ENCODE data around the gene FAM185A.

DNA sequence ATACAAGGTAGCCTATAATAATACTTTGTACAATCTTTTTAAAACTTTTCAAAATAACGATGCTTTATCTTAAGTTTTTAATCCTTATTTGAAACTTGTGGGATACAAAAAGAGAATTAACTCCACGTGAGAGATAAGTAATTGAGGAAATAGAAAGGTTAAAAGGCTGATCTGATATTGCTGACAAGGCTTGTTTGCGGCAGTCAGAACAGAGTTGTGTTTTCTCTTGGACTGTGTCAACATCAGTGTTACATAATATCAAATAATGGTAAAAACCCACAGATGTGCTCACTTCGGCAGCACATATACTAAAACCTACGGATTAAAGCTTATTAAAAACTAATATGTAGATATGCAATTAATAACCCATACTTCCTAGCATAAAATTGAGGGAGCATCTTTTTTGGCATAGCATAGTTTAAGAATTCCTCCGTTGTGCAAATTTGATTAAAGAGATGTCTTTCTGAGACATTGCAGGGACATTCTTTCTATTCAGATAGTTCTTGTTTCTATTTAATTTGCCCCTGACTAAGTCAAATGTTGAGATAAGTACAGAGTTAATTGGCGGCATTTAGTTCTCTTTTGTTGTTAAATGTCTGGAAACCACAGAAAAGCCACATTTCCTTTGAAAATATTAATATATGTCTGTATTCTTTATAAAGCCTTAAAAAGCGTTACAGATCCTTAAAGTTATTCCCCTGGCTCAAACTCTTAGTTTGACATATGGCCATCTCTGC, 63.3 kb downstream of the FAM185A start:
- TF ChIP-seq, protein P1, sequence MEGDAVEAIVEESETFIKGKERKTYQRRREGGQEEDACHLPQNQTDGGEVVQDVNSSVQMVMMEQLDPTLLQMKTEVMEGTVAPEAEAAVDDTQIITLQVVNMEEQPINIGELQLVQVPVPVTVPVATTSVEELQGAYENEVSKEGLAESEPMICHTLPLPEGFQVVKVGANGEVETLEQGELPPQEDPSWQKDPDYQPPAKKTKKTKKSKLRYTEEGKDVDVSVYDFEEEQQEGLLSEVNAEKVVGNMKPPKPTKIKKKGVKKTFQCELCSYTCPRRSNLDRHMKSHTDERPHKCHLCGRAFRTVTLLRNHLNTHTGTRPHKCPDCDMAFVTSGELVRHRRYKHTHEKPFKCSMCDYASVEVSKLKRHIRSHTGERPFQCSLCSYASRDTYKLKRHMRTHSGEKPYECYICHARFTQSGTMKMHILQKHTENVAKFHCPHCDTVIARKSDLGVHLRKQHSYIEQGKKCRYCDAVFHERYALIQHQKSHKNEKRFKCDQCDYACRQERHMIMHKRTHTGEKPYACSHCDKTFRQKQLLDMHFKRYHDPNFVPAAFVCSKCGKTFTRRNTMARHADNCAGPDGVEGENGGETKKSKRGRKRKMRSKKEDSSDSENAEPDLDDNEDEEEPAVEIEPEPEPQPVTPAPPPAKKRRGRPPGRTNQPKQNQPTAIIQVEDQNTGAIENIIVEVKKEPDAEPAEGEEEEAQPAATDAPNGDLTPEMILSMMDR (IDR thresholded peaks at IDR 0.05; ENCODE audit: insufficient read depth, low read length), result no peak
- TF ChIP-seq POLR2AphosphoS5 (IDR thresholded peaks at IDR 0.05; ENCODE audit: low read depth) (no peak), GABPA (IDR thresholded peaks at IDR 0.05; ENCODE audit: low read depth) (no peak), SPI1 (IDR thresholded peaks at IDR 0.05; ENCODE audit: borderline replicate concordance, low read depth) (no peak)
- TF ChIP-seq, protein P2, sequence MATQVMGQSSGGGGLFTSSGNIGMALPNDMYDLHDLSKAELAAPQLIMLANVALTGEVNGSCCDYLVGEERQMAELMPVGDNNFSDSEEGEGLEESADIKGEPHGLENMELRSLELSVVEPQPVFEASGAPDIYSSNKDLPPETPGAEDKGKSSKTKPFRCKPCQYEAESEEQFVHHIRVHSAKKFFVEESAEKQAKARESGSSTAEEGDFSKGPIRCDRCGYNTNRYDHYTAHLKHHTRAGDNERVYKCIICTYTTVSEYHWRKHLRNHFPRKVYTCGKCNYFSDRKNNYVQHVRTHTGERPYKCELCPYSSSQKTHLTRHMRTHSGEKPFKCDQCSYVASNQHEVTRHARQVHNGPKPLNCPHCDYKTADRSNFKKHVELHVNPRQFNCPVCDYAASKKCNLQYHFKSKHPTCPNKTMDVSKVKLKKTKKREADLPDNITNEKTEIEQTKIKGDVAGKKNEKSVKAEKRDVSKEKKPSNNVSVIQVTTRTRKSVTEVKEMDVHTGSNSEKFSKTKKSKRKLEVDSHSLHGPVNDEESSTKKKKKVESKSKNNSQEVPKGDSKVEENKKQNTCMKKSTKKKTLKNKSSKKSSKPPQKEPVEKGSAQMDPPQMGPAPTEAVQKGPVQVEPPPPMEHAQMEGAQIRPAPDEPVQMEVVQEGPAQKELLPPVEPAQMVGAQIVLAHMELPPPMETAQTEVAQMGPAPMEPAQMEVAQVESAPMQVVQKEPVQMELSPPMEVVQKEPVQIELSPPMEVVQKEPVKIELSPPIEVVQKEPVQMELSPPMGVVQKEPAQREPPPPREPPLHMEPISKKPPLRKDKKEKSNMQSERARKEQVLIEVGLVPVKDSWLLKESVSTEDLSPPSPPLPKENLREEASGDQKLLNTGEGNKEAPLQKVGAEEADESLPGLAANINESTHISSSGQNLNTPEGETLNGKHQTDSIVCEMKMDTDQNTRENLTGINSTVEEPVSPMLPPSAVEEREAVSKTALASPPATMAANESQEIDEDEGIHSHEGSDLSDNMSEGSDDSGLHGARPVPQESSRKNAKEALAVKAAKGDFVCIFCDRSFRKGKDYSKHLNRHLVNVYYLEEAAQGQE (IDR thresholded peaks at IDR 0.05; ENCODE audit: insufficient replicate concordance, low read depth), result no peak
